ENCODE data around the gene KLK7.
"Not testable (repeated sequence)": the region's sequence is repeated elsewhere in the genome, so short reads cannot be mapped to it uniquely, and the experiment has no call there.

KLK7 gene

DNA sequence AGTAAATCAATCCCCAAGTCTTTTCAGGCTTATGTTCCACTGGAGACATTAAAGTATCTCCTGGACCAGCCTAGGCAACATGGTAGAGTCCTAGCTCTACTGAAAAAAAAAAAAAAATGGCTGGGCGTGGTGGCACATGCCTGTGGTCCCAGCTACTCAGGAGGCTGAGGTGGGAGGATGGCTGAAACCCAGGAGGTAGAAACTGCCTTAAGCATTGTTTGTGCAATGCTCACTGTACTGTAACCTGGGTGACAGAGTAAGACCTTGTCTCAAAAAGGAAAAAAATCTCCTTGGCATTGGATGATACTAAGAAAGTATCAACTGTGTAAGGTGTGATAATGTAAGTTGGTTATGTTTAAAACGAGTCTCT, 8.9 kb upstream of the KLK7 start:
- Histone ChIP-seq H3K9ac (ENCODE audit: low read length) (no peak overlapping the region), H3K27me3 (ENCODE audit: control insufficient read depth, insufficient read depth, low read length) (peaks cover 4% of the 10 kb centered on the region), H3K4me3 (ENCODE audit: low read length) (no peak overlapping the region), H3K4me1 (ENCODE audit: control insufficient read depth, insufficient read depth, low read length) (peaks cover 3% of the 10 kb centered on the region), H3K9me3 (ENCODE audit: control insufficient read depth, low read length) (no peaks in the 10 kb centered on the region), H3K36me3 (ENCODE audit: control insufficient read depth, insufficient read depth, low read length) (no peaks in the 10 kb centered on the region)

DNA sequence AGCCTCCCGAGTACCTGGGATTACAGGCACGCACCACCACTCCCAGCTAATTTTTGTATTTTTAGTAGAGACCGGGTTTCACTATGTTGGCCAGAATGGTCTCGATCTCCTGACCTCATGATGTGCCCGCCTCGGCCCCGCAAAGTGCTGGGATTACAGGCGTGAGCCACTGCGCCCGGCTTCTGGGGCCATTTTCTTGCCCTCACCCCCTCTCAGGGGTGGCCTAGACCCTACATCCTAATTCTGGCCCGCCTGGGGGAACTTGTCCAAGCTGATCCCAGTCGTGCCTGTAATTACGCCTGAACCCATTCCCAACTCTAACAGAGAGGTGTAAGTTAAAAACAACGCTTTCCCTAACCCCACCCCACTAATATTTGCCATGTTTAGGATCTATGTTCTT, 699 bp upstream of the KLK7 start:
- H3K4me3 ChIP-seq (ENCODE audit: low read length); H3K9ac ChIP-seq (ENCODE audit: low read length); H3K36me3 ChIP-seq (ENCODE audit: control insufficient read depth, insufficient read depth, low read length); H3K4me1 ChIP-seq (ENCODE audit: control insufficient read depth, insufficient read depth, low read length); H3K9me3 ChIP-seq (ENCODE audit: control insufficient read depth, low read length): not testable (repeated sequence)
- peaks cover 18% of the 10 kb centered on the region for H3K27me3 ChIP-seq (ENCODE audit: control insufficient read depth, insufficient read depth, low read length)

DNA sequence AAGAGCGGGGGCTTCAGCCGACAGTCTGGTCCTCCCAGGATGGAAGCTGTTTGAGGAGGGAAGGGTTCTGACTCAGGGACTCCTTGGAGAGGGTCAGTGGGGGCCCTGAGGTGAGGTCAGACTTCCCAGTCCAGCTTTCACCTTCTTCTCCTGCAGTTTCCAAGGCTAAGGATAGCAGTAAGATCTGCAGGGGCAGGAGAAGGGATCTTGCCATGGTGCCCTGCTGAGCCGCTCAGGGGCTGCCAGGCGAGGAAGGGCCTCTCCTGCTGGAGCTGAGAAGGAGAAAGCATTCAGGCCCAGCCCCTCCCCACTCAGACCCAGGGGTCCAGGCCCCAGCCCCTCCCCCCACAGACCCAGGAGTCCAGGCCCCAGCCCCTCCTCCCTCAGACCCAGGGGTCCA, 1.5 kb downstream of the KLK7 start:
- Histone ChIP-seq H3K9ac (ENCODE audit: low read length) (no peak overlapping the region), H3K4me3 (ENCODE audit: low read length) (no peak overlapping the region), H3K4me1 (ENCODE audit: control insufficient read depth, insufficient read depth, low read length) (peaks cover 6% of the 10 kb centered on the region), H3K9me3 (ENCODE audit: control insufficient read depth, low read length) (no peaks in the 10 kb centered on the region), H3K36me3 (ENCODE audit: control insufficient read depth, insufficient read depth, low read length) (no peaks in the 10 kb centered on the region), H3K27me3 (ENCODE audit: control insufficient read depth, insufficient read depth, low read length) (peaks cover 18% of the 10 kb centered on the region)

DNA sequence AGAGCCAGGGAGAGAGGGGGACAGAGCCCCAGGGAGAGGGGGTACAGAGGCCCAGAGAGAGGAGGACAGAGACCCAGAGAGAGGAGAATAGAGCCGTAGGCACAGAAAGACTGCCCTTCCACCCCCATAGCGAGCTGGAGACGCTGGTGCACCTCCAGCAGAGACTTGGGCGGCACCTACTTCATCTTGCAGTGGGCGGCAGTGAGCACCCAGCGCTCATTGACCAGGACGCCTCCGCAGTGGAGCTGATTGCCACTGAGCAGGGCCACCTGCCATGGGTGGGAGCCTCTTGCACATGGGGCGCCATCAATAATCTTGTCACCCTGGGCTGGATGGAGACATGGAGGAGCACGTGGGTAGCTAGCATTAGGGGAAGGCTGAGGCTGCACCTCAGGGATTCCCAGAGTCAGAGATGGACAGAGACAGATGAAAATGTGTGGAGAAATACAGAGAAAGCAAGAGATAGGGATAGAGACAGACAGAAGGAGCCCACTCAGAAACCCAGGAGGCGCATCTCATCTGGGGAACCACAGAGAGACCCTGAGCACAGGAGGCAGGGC, 2.0 kb downstream of the KLK7 start:
- Histone ChIP-seq H3K4me3 (ENCODE audit: low read length) (no peak overlapping the region), H3K27me3 (ENCODE audit: control insufficient read depth, insufficient read depth, low read length) (peaks cover 18% of the 10 kb centered on the region), H3K36me3 (ENCODE audit: control insufficient read depth, insufficient read depth, low read length) (no peaks in the 10 kb centered on the region), H3K9me3 (ENCODE audit: control insufficient read depth, low read length) (no peaks in the 10 kb centered on the region), H3K4me1 (ENCODE audit: control insufficient read depth, insufficient read depth, low read length) (peaks cover 6% of the 10 kb centered on the region), H3K9ac (ENCODE audit: low read length) (no peak overlapping the region)

DNA sequence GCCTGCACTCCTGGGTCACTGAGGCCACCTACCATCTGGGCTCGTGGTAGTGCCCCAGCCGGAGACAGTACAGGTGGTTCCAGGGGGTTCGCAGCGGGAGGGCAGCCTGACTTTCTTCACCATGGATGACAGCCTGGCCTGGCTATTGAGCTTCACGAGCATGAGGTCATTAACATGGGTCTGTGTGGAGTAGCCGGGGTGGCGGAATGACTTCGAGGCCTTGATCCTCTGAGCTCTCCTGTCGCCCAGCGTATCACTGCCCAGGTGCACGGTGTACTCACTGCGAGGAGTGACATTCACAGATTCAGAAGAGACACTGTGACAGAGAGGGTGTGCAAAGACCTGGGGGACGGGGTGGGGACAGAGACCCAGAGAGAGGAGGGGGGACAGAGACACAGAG, 3.5 kb downstream of the KLK7 start:
- Histone ChIP-seq H3K4me3 (ENCODE audit: low read length) (no peak overlapping the region), H3K9me3 (ENCODE audit: control insufficient read depth, low read length) (no peaks in the 10 kb centered on the region), H3K27me3 (ENCODE audit: control insufficient read depth, insufficient read depth, low read length) (peaks cover 18% of the 10 kb centered on the region), H3K4me1 (ENCODE audit: control insufficient read depth, insufficient read depth, low read length) (peaks cover 9% of the 10 kb centered on the region), H3K36me3 (ENCODE audit: control insufficient read depth, insufficient read depth, low read length) (no peaks in the 10 kb centered on the region), H3K9ac (ENCODE audit: low read length) (no peak overlapping the region)

DNA sequence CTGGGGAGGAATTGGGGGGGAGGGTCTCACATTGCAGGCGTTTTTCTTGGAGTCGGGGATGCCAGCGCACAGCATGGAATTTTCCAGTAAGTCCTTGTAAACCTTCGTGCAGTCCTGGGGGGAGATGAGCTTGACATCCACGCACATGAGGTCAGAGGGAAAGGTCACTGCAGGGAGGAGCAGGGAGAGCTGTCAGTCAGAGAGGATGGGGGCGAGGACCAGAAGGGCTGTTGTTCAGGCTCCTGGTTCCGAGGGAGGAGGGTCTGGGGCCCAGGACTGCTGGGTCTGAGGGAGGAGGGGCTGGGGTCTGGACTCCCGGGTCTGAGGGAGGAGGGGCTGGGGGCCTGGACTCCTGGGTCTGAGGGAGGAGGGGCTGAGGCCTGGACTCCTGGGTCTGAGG, 4.0 kb downstream of the KLK7 start:
- H3K4me3 ChIP-seq (ENCODE audit: low read length), result no peak overlapping the region
- H3K9me3 ChIP-seq (ENCODE audit: control insufficient read depth, low read length), result no peaks in the 10 kb centered on the region
- peaks cover 9% of the 10 kb centered on the region for H3K4me1 ChIP-seq (ENCODE audit: control insufficient read depth, insufficient read depth, low read length)
- no peaks in the 10 kb centered on the region for H3K36me3 ChIP-seq (ENCODE audit: control insufficient read depth, insufficient read depth, low read length)
- peaks cover 18% of the 10 kb centered on the region for H3K27me3 ChIP-seq (ENCODE audit: control insufficient read depth, insufficient read depth, low read length)
- H3K9ac ChIP-seq (ENCODE audit: low read length), result no peak overlapping the region

DNA sequence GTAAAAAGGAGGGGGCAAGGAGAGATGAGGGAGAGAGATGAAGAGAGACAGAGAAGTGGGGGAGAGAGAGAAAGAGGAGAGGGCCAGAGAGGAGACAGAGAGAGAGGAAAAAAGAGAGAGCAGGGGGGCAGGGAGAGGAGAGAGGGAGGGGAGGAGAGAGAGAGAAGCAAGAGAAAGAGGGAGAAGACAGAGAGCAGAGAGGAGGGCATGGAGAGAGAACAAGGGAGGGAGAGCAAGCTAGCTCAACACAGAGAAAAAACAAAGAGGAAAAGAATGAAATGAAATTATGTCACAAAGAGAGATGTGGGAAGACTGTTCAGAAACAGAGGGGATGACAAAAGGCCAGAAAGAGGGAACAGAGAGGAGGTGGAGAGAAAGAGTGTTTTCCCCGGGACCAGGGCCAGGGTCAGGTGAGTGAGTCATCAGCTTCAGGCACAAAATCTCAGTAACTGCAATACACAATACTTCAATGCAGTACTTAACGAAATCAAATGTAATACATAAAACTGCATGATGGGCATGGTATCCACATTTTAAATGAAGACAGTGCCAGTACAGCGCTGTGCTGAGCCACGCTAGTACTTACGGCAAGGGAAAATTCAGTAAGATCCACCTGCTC, 4.8 kb downstream of the KLK7 start:
- H3K4me1 ChIP-seq (ENCODE audit: control insufficient read depth, insufficient read depth, low read length), result peaks cover 7% of the 10 kb centered on the region
- H3K27me3 ChIP-seq (ENCODE audit: control insufficient read depth, insufficient read depth, low read length), result peaks cover 18% of the 10 kb centered on the region
- no peaks in the 10 kb centered on the region for H3K9me3 ChIP-seq (ENCODE audit: control insufficient read depth, low read length)
- no peaks in the 10 kb centered on the region for H3K36me3 ChIP-seq (ENCODE audit: control insufficient read depth, insufficient read depth, low read length)
- H3K4me3 ChIP-seq (ENCODE audit: low read length), result no peak overlapping the region
- no peak overlapping the region for H3K9ac ChIP-seq (ENCODE audit: low read length)

DNA sequence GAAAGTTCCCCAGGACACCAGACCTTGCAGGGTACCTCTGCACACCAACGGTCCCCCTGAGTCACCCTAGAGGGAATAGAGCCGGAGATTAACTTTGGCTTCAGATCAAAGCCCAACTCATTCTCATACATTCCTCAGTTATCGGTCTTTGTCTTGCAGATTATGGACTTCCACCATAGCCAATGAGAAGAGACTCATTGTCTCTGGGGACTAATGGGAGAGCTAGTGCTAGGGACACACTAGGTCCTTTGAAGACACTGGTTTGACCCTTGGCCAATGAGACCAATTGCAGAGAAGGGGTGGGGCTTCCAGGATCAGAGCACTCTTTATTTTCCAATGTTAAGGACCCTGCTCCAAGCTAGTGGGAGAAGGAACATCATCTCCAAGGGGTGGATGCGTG, 6.1 kb downstream of the KLK7 start:
- Histone ChIP-seq H3K9ac (ENCODE audit: low read length) (no peak overlapping the region), H3K4me3 (ENCODE audit: low read length) (no peak overlapping the region), H3K27me3 (ENCODE audit: control insufficient read depth, insufficient read depth, low read length) (peaks cover 15% of the 10 kb centered on the region), H3K36me3 (ENCODE audit: control insufficient read depth, insufficient read depth, low read length) (no peaks in the 10 kb centered on the region), H3K9me3 (ENCODE audit: control insufficient read depth, low read length) (no peaks in the 10 kb centered on the region), H3K4me1 (ENCODE audit: control insufficient read depth, insufficient read depth, low read length) (peaks cover 3% of the 10 kb centered on the region)

DNA sequence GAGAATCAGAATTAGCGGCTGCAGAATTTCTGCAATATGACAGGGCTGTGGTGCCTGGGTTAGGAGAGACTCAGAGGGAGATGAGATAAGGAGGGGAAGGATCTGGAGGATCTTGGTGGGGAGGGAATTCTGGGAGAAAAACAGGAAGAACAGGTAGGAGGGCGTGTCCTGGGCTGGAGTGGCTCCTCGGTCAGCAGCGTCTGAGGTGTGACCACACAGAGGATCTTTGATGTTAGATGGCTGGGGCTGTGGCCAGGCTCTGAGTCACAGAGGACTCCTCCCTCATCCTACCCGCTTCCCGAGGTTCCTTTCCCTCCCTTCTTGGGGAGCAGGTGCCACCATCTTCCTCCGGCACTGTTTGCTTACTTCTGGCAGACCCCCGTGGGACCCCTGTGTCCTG, 8.0 kb downstream of the KLK7 start:
- Histone ChIP-seq H3K9ac (ENCODE audit: low read length) (no peak overlapping the region), H3K4me1 (ENCODE audit: control insufficient read depth, insufficient read depth, low read length) (peaks cover 3% of the 10 kb centered on the region), H3K27me3 (ENCODE audit: control insufficient read depth, insufficient read depth, low read length) (peaks cover 9% of the 10 kb centered on the region), H3K9me3 (ENCODE audit: control insufficient read depth, low read length) (no peaks in the 10 kb centered on the region), H3K36me3 (ENCODE audit: control insufficient read depth, insufficient read depth, low read length) (no peaks in the 10 kb centered on the region), H3K4me3 (ENCODE audit: low read length) (no peak overlapping the region)

DNA sequence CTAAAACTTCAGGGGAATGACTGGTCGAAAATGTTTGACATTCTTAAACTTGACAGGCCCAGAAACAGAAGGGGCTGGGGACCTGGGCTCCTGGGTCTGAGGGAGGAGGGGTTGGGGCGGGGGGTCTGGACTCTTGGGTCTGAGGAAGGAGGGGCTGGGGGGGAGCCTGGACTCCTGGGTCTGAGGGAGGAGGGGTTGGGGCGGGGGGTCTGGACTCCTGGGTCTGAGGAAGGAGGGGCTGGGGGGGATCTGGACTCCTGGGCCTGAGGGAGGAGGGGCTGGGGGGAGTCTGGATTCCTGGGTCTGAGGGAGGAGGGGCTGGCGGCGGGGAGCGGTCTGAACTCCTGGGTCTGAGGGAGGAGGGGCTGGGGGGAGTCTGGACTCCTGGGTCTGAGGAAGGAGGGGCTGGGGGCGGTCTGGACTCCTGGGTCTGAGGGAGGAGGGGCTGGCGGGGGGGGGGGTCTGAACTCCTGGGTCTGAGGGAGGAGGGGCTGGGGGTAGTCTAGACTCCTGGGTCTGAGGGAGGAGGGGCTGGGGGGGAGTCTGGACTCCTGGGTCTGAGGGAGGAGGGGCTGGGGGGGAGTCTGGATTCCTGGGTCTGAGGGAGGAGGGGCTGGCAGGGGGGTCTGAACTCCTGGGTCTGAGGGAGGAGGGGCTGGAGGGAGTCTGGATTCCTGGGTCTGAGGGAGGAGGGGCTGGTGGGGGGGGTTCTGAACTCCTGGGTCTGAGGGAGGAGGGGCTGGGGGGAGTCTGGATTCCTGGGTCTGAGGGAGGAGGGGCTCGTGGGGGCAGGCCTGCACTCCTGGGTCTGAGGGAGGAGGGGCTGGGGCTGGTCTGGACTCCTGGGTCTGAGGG, 8.8 kb downstream of the KLK7 start:
- H3K27me3 ChIP-seq (ENCODE audit: control insufficient read depth, insufficient read depth, low read length), result peaks cover under 1% of the 10 kb centered on the region
- H3K4me1 ChIP-seq (ENCODE audit: control insufficient read depth, insufficient read depth, low read length), result peaks cover 3% of the 10 kb centered on the region
- no peaks in the 10 kb centered on the region for H3K36me3 ChIP-seq (ENCODE audit: control insufficient read depth, insufficient read depth, low read length)
- H3K4me3 ChIP-seq (ENCODE audit: low read length), result no peak overlapping the region
- no peaks in the 10 kb centered on the region for H3K9me3 ChIP-seq (ENCODE audit: control insufficient read depth, low read length)
- no peak overlapping the region for H3K9ac ChIP-seq (ENCODE audit: low read length)

DNA sequence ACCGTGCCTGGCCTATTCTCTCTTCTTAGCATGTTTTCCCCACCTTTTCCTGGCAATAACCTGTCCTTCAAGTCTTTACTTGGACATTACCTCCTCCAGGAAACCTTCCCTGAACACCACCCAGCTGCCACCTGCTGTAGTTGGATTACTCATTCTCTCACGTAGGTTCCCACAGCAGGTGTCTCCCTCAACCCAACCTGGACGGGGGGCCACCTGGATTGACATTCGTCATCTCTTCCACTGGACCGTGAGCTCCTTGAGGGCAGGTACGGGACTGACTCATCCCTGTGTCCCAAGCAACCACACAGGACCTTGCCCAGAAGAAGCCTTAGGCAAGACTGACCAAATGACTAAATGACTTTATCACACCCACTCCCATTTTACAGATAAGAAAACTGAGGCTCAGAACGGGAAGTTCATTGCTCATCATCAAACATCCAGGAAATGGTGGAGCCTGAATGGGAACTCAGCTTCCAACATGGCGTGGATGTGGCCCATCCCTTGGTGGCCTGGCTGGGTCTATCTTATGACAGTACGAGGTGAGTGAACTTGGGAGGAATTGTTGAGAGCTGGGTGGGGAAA, 10.8 kb downstream of the KLK7 start:
- Histone ChIP-seq H3K36me3 (ENCODE audit: control insufficient read depth, insufficient read depth, low read length) (no peaks in the 10 kb centered on the region), H3K4me3 (ENCODE audit: low read length) (no peak overlapping the region), H3K27me3 (ENCODE audit: control insufficient read depth, insufficient read depth, low read length) (peaks cover 3% of the 10 kb centered on the region), H3K9ac (ENCODE audit: low read length) (no peak overlapping the region), H3K9me3 (ENCODE audit: control insufficient read depth, low read length) (no peaks in the 10 kb centered on the region), H3K4me1 (ENCODE audit: control insufficient read depth, insufficient read depth, low read length) (peaks cover 3% of the 10 kb centered on the region)

DNA sequence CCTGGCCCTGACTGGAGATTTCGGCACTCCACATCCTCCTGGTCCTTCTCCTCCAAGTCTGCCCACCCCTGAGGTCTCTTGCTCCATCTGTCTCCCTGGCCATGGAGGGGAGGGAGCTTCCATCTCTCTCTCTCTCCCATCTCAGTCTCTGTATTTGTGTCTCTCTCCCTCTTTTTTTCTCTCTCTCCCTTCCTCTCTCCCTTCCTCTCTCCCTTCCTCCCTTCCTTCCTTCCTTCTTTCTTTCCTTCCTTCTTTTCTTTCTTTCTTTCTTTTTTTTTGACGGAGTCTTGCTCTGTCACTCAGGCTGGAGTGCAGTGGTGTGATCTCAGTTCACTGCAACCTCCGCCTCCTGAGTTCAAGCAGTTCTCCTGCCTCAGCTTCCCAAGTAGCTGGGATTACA, 13.9 kb downstream of the KLK7 start:
- H3K36me3 ChIP-seq (ENCODE audit: control insufficient read depth, insufficient read depth, low read length); H3K27me3 ChIP-seq (ENCODE audit: control insufficient read depth, insufficient read depth, low read length); H3K9me3 ChIP-seq (ENCODE audit: control insufficient read depth, low read length); H3K9ac ChIP-seq (ENCODE audit: low read length); H3K4me3 ChIP-seq (ENCODE audit: low read length); H3K4me1 ChIP-seq (ENCODE audit: control insufficient read depth, insufficient read depth, low read length): not testable (repeated sequence)

All from mucosa of stomach (tissue), 1 donor.